Measurements from ENCODE around the gene TCEA2. TPM values are rescaled to one million over a fixed set of nuclear protein-coding genes. Genes with fewer than 3 reads are reported as not detected.

Gene TCEA2
- total and polyA plus RNA-seq, 2 of the 13 experiments (the other 11 are each of a cell fraction or from before 2014, with no cell fraction given) = 28.1 to 33.7 TPM

GRCh38 chr20:64036346-64037198 is 26.4 kb upstream of the TCEA2 start (continued):
- TF ChIP-seq ZNF687 (CRISPR knock-in tag; IDR thresholded peaks at IDR 0.05) = peak; percentile 91
- peak; percentile 76 for TF ChIP-seq ZNF891 (CRISPR knock-in tag; IDR thresholded peaks at IDR 0.05)
- no peak for TF ChIP-seq ZNF737 (CRISPR knock-in tag; IDR thresholded peaks at IDR 0.05; ENCODE audit: borderline replicate concordance)
- no peak for TF ChIP-seq ZNF580 (CRISPR knock-in tag; IDR thresholded peaks at IDR 0.05; ENCODE audit: borderline replicate concordance, low read depth)
- no peak for TF ChIP-seq SRF (IDR thresholded peaks at IDR 0.05; ENCODE audit: low read depth, low read length)
- TF ChIP-seq ZMAT5 (CRISPR knock-in tag; IDR thresholded peaks at IDR 0.05; ENCODE audit: borderline replicate concordance, low read depth) = no peak
- no peak; the same call in 1 of the 2 replicates for TF ChIP-seq GATAD1 (CRISPR knock-in tag; IDR thresholded peaks at IDR 0.05)
- no peak for TF ChIP-seq ZNF33A (CRISPR knock-in tag; IDR thresholded peaks at IDR 0.05; ENCODE audit: borderline replicate concordance)
- TF ChIP-seq PPARG (CRISPR knock-in tag; conservative IDR thresholded peaks at IDR 0.05) = peak; percentile 96
- TF ChIP-seq ZFP41 (CRISPR knock-in tag; IDR thresholded peaks at IDR 0.05; ENCODE audit: borderline replicate concordance) = no peak
- no peak for TF ChIP-seq DZIP1 (CRISPR knock-in tag; IDR thresholded peaks at IDR 0.05)
- no peak for TF ChIP-seq MTF1 (CRISPR knock-in tag; IDR thresholded peaks at IDR 0.05)
- TF ChIP-seq GRHL1 (CRISPR knock-in tag; conservative IDR thresholded peaks at IDR 0.05) = no peak
- no peak for TF ChIP-seq FUBP1 (CRISPR knock-in tag; IDR thresholded peaks at IDR 0.05; ENCODE audit: borderline replicate concordance)
- TF ChIP-seq ZNF17 (CRISPR knock-in tag; IDR thresholded peaks at IDR 0.05) = no peak
- 0 out of 2 replicates have a peak, but pooled peaks have one; percentile 43 for TF ChIP-seq ZNF598 (CRISPR knock-in tag; IDR thresholded peaks at IDR 0.05; ENCODE audit: borderline replicate concordance)
